DND-41 (cell line): ENCODE measurements around the gene DLG1.

ENCODE experiments used
- ATAC-seq: fragments of 200-7000 bp; cut with Tn5 transposase; 3 replicates; pipeline ENCODE4 v1.9.1; 2021; ENCODE audit warnings: low read depth; ENCODE audit not compliant: insufficient read depth
- DNase-seq: peaks from one replicate; pipeline ENCODE4 v3.0.0-alpha.2; 2020
- H2AFZ ChIP-seq: 2 replicates; pipeline ENCODE4 v1.6.0; 2012; ENCODE audit warnings: low read depth, low read length
- H3K27ac ChIP-seq: 2 replicates; pipeline ENCODE4 v1.5.1; 2012; ENCODE audit warnings: low read length, inconsistent platforms
- H3K27me3 ChIP-seq: fragments of 200-600 bp; sonication (generic); 2 replicates; pipeline ENCODE4 v1.6.0; 2012; ENCODE audit warnings: low read length, mild to moderate bottlenecking, inconsistent platforms; ENCODE audit not compliant: insufficient read depth, poor library complexity
- H3K36me3 ChIP-seq: 2 replicates; pipeline ENCODE4 v1.5.1; 2012; ENCODE audit warnings: low read length, inconsistent platforms; ENCODE audit not compliant: insufficient read depth
- H3K4me1 ChIP-seq: 2 replicates; pipeline ENCODE4 v1.5.1; 2012; ENCODE audit warnings: mild to moderate bottlenecking, low read length; ENCODE audit not compliant: insufficient read depth
- H3K4me2 ChIP-seq: 2 replicates; pipeline ENCODE4 v1.6.0; 2012; ENCODE audit warnings: mild to moderate bottlenecking, moderate library complexity, low read length, inconsistent platforms; ENCODE audit not compliant: insufficient read depth
- H3K4me3 ChIP-seq, 2 experiments: fragments of 200-600 bp in 1 of 2; shearing (Covaris generic) in 1 of 2; 2 replicates each; pipeline ENCODE4 v1.5.1; 2012 to 2016; ENCODE audit warnings: inconsistent platforms in 2 of 2, low read length in 2 of 2, mild to moderate bottlenecking in 2 of 2, low read depth in 1 of 2, moderate library complexity in 1 of 2
- H3K79me2 ChIP-seq: 2 replicates; pipeline ENCODE4 v1.6.0; 2012; ENCODE audit warnings: low read length, inconsistent platforms; ENCODE audit not compliant: insufficient read depth
- H3K9ac ChIP-seq: 2 replicates; pipeline ENCODE4 v1.6.0; 2012; ENCODE audit warnings: low read depth, mild to moderate bottlenecking, inconsistent platforms, low read length, moderate library complexity
- H3K9me3 ChIP-seq: 2 replicates; pipeline ENCODE4 v1.5.1; 2012; ENCODE audit warnings: low read length, moderate library complexity, mild to moderate bottlenecking, inconsistent platforms; ENCODE audit not compliant: insufficient read depth, severe bottlenecking
- H4K20me1 ChIP-seq: 2 replicates; pipeline ENCODE4 v1.6.0; 2012; ENCODE audit warnings: low read length; ENCODE audit not compliant: insufficient read depth
- EZH2 ChIP-seq: IDR thresholded peaks from 3 replicates; pipeline ENCODE4 v1.6.1; 2012; ENCODE audit warnings: borderline replicate concordance, low read depth, mild to moderate bottlenecking, moderate library complexity, low read length, inconsistent platforms; ENCODE audit not compliant: severe bottlenecking
- TF ChIP-seq, protein P1 (sequence below): IDR thresholded peaks from 2 replicates; pipeline ENCODE4 v1.5.1; 2012; ENCODE audit warnings: borderline replicate concordance, low read length, moderate library complexity, mild to moderate bottlenecking; ENCODE audit not compliant: poor library complexity, severe bottlenecking; ENCODE audit errors: extremely low read depth

DLG1 gene

DNA sequence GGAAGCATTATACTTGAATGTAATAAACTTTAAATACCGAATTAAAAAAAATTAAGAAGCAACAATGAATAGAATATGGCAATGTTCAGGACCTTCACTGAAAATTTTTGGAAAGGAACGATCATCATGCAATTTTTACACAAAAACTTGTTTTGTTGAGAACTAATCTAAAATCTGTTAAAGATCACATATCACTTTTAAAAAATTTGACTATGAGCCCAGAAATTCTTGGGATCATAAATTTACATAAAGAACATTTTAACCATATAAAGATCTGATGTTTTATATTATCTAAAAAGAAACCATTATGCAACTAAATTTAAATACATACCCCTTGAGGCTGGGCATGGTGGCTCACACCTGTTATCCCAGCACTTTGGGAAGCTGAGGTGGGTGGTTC lies 192.6 kb downstream of the DLG1 start:
- H2AFZ ChIP-seq: no peak overlapping the region
- no peaks in the 10 kb centered on the region for H3K4me1 ChIP-seq
- ATAC-seq: no peak
- TF ChIP-seq EZH2: no peak
- TF ChIP-seq, protein P1, sequence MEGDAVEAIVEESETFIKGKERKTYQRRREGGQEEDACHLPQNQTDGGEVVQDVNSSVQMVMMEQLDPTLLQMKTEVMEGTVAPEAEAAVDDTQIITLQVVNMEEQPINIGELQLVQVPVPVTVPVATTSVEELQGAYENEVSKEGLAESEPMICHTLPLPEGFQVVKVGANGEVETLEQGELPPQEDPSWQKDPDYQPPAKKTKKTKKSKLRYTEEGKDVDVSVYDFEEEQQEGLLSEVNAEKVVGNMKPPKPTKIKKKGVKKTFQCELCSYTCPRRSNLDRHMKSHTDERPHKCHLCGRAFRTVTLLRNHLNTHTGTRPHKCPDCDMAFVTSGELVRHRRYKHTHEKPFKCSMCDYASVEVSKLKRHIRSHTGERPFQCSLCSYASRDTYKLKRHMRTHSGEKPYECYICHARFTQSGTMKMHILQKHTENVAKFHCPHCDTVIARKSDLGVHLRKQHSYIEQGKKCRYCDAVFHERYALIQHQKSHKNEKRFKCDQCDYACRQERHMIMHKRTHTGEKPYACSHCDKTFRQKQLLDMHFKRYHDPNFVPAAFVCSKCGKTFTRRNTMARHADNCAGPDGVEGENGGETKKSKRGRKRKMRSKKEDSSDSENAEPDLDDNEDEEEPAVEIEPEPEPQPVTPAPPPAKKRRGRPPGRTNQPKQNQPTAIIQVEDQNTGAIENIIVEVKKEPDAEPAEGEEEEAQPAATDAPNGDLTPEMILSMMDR: no peak
- H3K79me2 ChIP-seq: no peaks in the 10 kb centered on the region
- H3K4me3 ChIP-seq: no peak overlapping the region
- H4K20me1 ChIP-seq: no peaks in the 10 kb centered on the region
- H3K36me3 ChIP-seq: peaks cover 34% of the 10 kb centered on the region; the same call in 1 of the 2 replicates
- H3K27me3 ChIP-seq: no peaks in the 10 kb centered on the region
- H3K9me3 ChIP-seq: no peaks in the 10 kb centered on the region
- DNase-seq: no peak
- H3K9ac ChIP-seq: no peak overlapping the region
- no peak overlapping the region for H3K27ac ChIP-seq
- no peak overlapping the region for H3K4me2 ChIP-seq

GRCh38 chr3:197104738-197105137 lies 193.7 kb downstream of the DLG1 start:
- H3K4me3 ChIP-seq: no peak overlapping the region
- no peak overlapping the region for H2AFZ ChIP-seq
- no peak overlapping the region for H3K9ac ChIP-seq
- H3K9me3 ChIP-seq: no peaks in the 10 kb centered on the region
- ATAC-seq: no peak
- no peaks in the 10 kb centered on the region for H3K27me3 ChIP-seq
- peaks cover 29% of the 10 kb centered on the region; the same call in 1 of the 2 replicates for H3K36me3 ChIP-seq
- H3K27ac ChIP-seq: no peak overlapping the region
- no peaks in the 10 kb centered on the region for H3K4me1 ChIP-seq
- TF ChIP-seq EZH2: no peak
- TF ChIP-seq, protein P1: no peak
- no peaks in the 10 kb centered on the region for H4K20me1 ChIP-seq
- no peak overlapping the region for H3K4me2 ChIP-seq
- no peaks in the 10 kb centered on the region for H3K79me2 ChIP-seq
- no peak for DNase-seq

GRCh38 chr3:197103766-197104165 lies 194.6 kb downstream of the DLG1 start:
- TF ChIP-seq EZH2: no peak
- TF ChIP-seq, protein P1: no peak
- H2AFZ ChIP-seq: no peak overlapping the region
- H3K4me2 ChIP-seq: no peak overlapping the region
- ATAC-seq: no peak
- no peaks in the 10 kb centered on the region for H3K9me3 ChIP-seq
- H3K27ac ChIP-seq: no peak overlapping the region
- no peak overlapping the region for H3K4me3 ChIP-seq
- H3K9ac ChIP-seq: no peak overlapping the region
- DNase-seq: no peak
- H3K4me1 ChIP-seq: no peaks in the 10 kb centered on the region
- H3K79me2 ChIP-seq: no peaks in the 10 kb centered on the region
- no peaks in the 10 kb centered on the region for H4K20me1 ChIP-seq
- peaks cover 33% of the 10 kb centered on the region; the same call in 1 of the 2 replicates for H3K36me3 ChIP-seq
- no peaks in the 10 kb centered on the region for H3K27me3 ChIP-seq

GRCh38 chr3:197093871-197094270 lies 204.5 kb downstream of the DLG1 start:
- no peaks in the 10 kb centered on the region for H3K79me2 ChIP-seq
- no peaks in the 10 kb centered on the region for H3K27me3 ChIP-seq
- no peak overlapping the region for H3K9ac ChIP-seq
- no peaks in the 10 kb centered on the region for H4K20me1 ChIP-seq
- peaks cover 13% of the 10 kb centered on the region; the same call in 1 of the 2 replicates for H3K36me3 ChIP-seq
- no peak overlapping the region for H3K4me3 ChIP-seq
- H3K27ac ChIP-seq: no peak overlapping the region
- ATAC-seq: no peak
- no peaks in the 10 kb centered on the region for H3K4me1 ChIP-seq
- H3K4me2 ChIP-seq: no peak overlapping the region
- DNase-seq: no peak
- no peaks in the 10 kb centered on the region for H3K9me3 ChIP-seq
- no peak overlapping the region for H2AFZ ChIP-seq
- TF ChIP-seq, protein P1: no peak
- no peak for TF ChIP-seq EZH2
